Superior temporal gyrus (tissue), 1 donor: ENCODE results near the gene CERK.

Experiments used
- DNase-seq: peaks from one replicate; pipeline ENCODE4 v3.0.0-alpha.2; 2016; ENCODE audit errors: extremely low spot score

CERK gene

DNA sequence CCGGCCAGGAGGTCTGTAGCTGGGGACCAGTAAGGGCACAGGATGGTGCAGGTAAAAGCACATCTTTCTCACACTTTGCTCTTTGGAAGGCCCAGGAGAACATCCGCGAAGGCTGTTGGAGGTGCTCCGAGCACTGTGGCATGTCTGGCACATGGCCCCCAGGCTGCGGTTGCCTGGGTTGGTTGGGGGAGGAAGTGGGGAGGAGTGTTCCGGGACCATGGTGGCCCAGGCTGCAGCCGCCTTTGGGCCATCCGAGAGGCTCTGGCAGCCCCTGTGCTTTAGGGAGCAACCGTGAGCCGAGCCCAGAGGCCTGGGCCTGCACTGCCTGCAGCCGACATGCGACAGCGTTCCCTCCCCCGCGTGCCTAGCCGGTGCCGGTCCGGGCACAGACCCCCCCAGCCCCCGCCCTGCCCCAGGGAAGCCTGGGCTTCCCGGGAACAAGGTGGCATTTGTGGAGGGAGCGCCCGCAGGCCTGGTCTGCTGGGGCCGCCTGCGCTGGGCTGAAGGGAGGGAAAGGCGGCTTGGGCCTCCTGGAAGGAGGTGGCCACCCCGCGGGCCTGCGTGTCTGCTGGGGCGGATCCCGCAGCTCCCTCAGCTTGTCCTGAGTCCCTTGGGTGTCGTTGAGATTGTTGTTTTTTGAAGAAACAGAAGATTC, 59.9 kb downstream of the CERK start:
- no peak for DNase-seq

- DNase-seq: no peak
Measured at GRCh38 chr22:46677323-46678002, 60.6 kb downstream of the CERK start.

DNA sequence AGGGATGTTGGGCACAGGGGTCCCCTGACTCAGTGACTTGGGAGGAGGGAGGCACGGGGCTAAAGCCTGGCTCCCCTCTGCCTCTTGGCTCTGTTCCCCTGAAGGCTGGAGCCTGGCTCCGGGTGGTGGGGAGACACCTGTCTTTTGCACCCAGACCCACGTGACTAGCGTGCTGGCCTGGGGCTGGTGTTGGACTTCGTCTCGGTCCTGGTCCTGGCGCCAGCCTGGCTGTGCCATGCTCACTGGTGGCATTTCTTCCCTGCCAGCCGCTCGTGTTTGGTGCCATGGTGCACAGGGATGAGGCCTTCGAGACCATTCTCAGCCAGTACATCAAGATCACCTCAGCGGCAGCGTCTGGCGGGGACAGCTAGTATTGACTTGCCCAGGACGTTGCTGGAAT, 61.2 kb downstream of the CERK start:
- DNase-seq: no peak

GRCh38 chr22:46676479-46676878, 61.6 kb downstream of the CERK start:
- no peak for DNase-seq

DNA sequence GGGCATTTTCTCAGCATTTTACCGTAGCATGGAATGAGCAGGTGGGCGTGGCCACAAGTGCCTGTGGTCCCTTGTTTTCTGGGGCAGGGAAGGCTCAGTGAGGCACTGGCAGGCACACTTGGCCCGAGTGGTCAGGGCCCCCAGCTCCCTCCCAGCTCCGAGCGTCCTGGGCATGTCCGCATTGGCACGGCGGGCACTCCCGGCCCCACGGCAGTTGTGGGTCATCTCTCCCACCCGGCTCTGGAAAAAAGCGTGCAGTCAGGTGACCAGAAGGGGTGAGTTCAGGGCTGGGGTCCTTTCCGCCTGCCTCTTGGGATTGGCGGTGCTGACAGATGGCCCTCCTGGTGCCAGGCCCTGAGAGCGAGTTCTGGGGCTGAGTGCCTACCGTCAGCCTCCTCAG, 62.1 kb downstream of the CERK start:
- no peak for DNase-seq

GRCh38 chr22:46675479-46675878, 62.6 kb downstream of the CERK start:
- no peak for DNase-seq

- DNase-seq: no peak
Measured at GRCh38 chr22:46674906-46675305, 63.1 kb downstream of the CERK start.

DNA sequence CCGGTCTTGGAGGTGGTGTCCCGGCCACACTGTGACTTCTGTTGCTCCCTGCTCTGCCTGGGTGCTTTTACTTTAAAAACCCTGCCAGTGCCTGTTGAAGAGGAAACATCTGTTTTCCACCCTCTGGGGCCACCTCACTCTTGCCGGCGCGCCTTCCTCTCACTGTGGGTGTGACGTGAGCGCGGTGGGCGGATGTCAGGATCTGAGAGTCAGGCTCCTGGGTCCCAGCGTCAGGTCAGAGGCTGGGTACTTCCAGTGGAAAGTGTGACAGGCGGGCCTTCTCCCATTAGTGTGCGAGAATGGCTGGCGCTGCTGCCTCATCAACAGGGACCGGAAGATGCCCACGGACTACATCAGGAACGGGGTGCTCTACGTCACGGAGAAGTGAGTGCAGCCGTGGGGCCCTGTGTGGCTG, 63.7 kb downstream of the CERK start:
- DNase-seq: no peak

- no peak for DNase-seq
Measured at GRCh38 chr22:46673662-46674236, 64.3 kb downstream of the CERK start.

- DNase-seq: no peak
Measured at GRCh38 chr22:46673205-46673604, 64.8 kb downstream of the CERK start.

- no peak for DNase-seq
Measured at GRCh38 chr22:46672731-46673130, 65.3 kb downstream of the CERK start.

DNA sequence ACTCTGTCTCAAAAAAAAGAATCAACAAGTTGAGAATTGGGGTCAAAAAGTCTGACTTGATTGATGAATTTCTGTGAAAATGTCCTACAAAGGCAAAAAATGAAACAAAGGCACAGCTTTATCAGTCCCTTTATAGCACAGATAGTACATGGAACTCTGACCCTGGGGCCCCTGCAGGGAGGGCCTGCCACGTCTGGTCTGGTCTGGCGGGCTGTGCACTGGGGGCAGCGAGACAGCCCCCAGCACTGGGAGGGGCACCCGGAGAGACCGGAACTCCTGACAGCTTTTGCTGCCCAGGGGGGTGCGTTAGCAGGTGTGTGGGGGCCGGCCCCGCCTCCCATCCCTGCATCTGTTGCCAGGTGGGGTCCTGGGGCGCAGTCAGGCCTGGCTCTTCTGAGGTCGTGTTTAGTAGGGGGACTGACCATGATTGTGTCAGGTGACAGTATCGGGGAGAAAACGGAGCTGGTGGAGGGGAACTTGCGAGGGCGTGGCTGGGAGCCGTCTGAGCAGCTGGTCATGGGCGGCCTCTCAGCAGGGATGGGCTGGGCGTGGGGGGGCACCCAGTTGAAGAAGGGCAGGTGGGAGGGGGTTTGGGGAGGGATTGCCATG, 66.1 kb downstream of the CERK start:
- no peak for DNase-seq

GRCh38 chr22:46669201-46669600, 68.9 kb downstream of the CERK start:
- no peak for DNase-seq

DNA sequence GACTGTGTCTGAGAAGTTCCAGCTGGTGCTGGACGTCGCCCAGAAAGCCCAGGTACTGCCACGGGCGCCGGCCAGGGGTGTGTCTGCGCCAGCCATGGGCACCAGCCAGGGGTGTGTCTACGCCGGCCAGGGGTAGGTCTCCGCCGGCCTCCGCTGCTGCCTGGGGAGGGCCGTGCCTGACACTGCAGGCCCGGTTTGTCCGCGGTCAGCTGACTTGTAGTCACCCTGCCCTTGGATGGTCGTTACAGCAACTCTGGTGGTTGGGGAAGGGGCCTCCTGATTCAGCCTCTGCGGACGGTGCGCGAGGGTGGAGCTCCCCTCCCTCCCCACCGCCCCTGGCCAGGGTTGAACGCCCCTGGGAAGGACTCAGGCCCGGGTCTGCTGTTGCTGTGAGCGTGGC, 69.9 kb downstream of the CERK start:
- no peak for DNase-seq

DNA sequence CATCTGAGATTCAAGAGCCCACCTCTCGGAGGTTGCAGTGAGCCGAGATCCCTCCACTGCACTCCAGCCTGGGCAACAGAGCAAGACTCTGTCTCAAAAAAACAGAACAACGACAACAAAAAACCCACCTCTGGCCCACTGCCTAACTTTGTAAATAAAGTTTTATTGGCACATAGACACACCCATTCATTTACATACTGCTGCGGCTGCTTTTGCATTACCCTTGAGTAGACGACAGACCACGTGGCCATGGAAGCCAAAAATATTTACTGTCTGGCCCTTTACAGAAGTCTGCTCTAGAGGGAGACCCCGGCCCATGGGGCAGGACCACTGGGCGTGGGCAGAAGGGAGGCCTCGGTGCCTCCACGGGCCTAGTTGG, 70.8 kb downstream of the CERK start:
- no peak for DNase-seq

- no peak for DNase-seq
Measured at GRCh38 chr22:46666577-46667244, 71.3 kb downstream of the CERK start.

GRCh38 chr22:46665751-46666280, 72.2 kb downstream of the CERK start:
- DNase-seq: no peak

DNA sequence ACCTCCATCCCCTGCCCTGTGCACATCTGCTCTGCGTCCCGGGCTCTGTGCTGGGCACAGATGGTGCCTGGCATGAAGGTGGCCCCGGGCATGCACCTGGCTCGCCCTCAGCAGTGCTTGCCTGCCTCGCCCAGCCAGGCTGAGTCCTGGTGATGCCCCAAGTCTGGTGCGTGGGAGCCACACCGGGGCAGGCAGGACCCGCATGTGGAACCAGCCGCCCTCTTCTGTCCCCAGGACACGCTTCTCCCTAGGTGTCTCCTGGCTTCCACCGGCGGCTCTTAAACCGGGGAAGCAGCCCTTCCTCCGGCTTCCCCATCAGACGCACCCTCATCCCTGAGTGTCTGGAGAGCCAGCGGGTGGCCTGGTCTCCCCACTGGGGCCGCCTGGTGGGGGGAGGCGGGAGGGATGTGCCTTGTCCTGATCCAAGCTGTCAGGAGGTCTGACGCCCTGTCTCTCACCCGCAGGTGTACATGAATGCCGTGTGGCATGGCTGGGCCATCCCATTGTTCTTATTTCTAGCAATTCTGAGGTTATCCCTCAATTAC, 72.8 kb downstream of the CERK start:
- DNase-seq: no peak

DNA sequence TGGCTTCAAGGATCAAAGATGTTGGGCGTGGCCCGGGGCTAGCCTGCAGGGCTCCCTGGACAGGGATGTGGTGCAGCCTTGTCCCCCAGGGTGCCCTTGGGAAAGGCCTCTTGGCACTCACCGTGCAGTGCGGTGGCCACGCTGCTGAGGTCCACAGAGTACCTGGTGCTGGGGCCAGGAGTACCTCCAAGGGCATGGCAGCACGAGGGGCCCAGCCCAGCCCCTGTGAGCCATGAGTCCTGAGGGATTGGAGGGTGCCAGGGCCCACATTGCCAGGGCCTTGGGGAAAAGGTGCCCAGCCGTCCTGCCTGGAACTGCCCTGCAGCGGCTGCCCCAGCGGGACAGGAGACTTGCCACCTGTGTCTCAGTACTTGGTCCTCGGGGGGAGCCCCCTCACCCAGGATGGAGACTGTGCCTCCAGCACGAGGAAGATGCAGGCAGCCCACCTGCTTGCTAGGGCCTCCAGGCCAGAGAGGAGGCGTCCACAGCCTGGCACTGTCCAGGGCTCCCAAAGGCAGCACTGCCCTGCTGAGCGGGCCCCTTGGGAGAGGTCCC, 73.7 kb downstream of the CERK start:
- no peak for DNase-seq

DNA sequence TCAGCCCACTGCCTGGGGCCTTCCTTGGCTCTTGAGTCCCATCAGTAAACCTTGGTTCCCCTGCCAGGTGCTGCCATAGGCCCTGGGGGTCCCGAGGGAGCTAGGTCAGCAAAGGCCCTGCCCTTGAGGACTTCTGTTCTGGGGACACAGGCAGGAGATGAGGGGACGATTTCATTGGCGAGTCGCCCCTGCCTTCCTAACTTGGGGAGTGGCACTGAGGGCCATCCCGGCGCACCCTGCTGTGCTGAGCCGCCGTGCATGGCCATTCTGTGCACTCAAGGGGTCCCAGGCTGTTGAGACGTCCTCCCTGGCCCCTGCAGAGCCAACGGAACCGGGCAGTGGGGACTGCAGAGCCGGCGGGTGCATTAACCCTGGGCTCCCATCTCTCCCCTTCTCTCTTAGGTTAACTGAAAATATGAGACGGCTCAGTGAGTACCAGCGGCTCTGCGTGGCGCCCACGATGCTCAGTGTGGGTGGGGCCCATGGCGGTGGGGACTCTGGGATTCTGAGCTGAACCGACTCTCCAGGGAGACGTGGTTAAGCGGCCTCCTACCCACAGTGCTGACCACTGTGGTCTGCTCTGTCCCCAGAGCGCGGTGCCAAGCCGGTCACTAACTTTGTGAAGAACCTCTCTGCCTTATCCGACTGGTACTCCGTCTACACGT, 74.5 kb downstream of the CERK start:
- DNase-seq: no peak

DNA sequence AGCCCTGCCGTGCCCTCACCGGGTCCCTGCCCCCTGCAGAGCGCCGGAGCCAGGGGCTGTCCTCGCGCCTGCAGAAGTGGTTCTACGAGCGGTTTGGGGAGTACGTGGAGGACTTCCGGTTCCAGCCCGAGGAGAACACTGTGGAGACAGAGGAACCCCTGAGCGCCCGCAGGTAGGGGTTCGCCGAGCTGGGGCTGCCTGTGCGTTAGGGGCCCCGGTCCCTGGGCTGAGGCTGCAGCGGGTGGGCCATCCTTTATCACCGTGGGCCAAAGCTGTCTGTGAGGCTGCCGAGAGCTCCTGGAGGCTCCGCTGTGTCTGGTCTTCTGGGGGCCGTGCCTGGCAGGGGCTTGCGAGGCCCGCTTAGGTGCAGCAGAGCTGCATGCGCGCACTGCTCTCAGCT, 75.1 kb downstream of the CERK start:
- DNase-seq: no peak
